ENCODE measurements around the gene SIM1. TPM values are rescaled to one million over a fixed set of nuclear protein-coding genes. Genes with fewer than 3 reads are reported as not detected.

The SIM1 gene
- total RNA-seq, 1 experiment from 2014 or later: not detected

- peaks cover 7% of the 10 kb centered on the region; the same call in 1 of the 2 replicates for H3K27me3 ChIP-seq (ENCODE audit: control insufficient read depth, insufficient read depth, low read length)
- intact Hi-C loops (cut with micrococcal nuclease; ENCODE audit: unreplicated experiment) (no loop called here), in situ Hi-C loops (cut with HindIII; ENCODE audit: low pct_unique_long_range_greater_than_20kb, low sequenced_read_pairs) (no loop called here)
- ATAC-seq (no peak), DNase-seq (ENCODE audit: low read depth, low spot score) (no peak)
- ChIA-PET POLR2A (no interaction called here), CTCF (no interaction called here)
- no peaks in the 10 kb centered on the region for H3K9me3 ChIP-seq (ENCODE audit: control insufficient read depth, insufficient read depth, low read depth, low read length)
- H3K27ac ChIP-seq (ENCODE audit: low read length): no peak overlapping the region
- no peaks in the 10 kb centered on the region for H3K36me3 ChIP-seq (ENCODE audit: control insufficient read depth, insufficient read depth, low read length)
- no TSS peak for BruUV-seq (replicated peaks)
- TF ChIP-seq POLR2AphosphoS5 (IDR thresholded peaks at IDR 0.05; ENCODE audit: low read depth, low read length) (no peak), SIN3A (IDR thresholded peaks at IDR 0.05; ENCODE audit: borderline replicate concordance, insufficient read depth, low read depth, low read length) (no peak), TCF7L2 (IDR thresholded peaks at IDR 0.05; ENCODE audit: low read depth, low read length) (no peak), REST (IDR thresholded peaks at IDR 0.05; ENCODE audit: insufficient read depth in 1 of 2, low read depth in 2 of 2, low read length in 1 of 2) (no peak), CTCF (IDR thresholded peaks at IDR 0.05) (no peak)
- no peak overlapping the region for H3K4me3 ChIP-seq (ENCODE audit: low read depth in 2 of 2, low read length in 2 of 2)
- H3K4me1 ChIP-seq (ENCODE audit: control insufficient read depth, insufficient read depth, low read length): peaks cover 6% of the 10 kb centered on the region
These were observed 5.7 kb downstream of the SIM1 start for GRCh38 chr6:100458841-100459591.

DNA sequence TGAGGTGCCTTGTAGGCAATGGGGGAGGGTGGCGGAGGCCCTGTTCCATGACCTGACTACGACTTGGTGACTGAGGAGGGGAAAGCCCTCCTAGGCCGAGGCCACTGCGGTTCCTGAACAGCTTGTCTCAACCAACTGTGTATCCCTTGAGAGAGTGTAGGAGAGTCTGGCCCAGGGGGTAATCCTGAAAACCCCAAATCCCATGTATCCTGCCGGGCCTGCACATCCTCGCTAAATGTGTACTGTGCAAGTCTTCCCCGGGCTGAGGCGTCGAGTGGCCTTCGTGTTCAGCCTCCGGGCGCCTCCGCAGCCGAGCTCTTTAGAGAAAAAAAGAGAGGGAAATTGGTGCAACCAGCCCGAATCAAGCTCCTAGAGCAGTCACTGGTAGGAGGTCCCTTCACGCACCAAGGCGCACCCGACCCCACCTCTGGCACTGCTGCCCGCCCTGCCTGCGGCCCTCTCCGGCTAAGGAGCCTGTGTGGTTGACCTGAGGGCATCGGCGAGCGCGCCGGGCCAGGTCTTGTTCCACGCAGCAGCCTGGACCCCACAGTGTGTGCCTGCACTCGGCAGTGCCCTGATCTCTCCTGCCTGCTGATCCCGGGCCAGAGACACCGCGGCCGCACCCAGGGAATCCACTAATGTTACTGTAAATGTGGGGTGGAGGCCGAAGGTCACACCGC is 7.3 kb downstream of the SIM1 start:
- no TSS peak for BruUV-seq (replicated peaks)
- intact Hi-C loops (cut with micrococcal nuclease; ENCODE audit: unreplicated experiment): no loop called here
- in situ Hi-C loops (cut with HindIII; ENCODE audit: low pct_unique_long_range_greater_than_20kb, low sequenced_read_pairs): no loop called here
- Histone ChIP-seq H3K4me1 (ENCODE audit: control insufficient read depth, insufficient read depth, low read length) (peaks cover 6% of the 10 kb centered on the region), H3K4me3 (ENCODE audit: low read depth in 2 of 2, low read length in 2 of 2) (no peak overlapping the region), H3K27ac (ENCODE audit: low read length) (no peak overlapping the region), H3K36me3 (ENCODE audit: control insufficient read depth, insufficient read depth, low read length) (no peaks in the 10 kb centered on the region), H3K27me3 (ENCODE audit: control insufficient read depth, insufficient read depth, low read length) (peaks cover 6% of the 10 kb centered on the region; the same call in 1 of the 2 replicates), H3K9me3 (ENCODE audit: control insufficient read depth, insufficient read depth, low read depth, low read length) (no peaks in the 10 kb centered on the region)
- ATAC-seq: no peak
- no peak for DNase-seq (ENCODE audit: low read depth, low spot score)
- ChIA-PET POLR2A (no interaction called here), CTCF (interaction anchor here (0.6 kb wide), 1 partner anchor 94 kb away, joined by 3 read pairs; no protein-coding TSS in a partner anchor)
- TF ChIP-seq REST (IDR thresholded peaks at IDR 0.05; ENCODE audit: insufficient read depth in 1 of 2, low read depth in 2 of 2, low read length in 1 of 2) (no peak), POLR2AphosphoS5 (IDR thresholded peaks at IDR 0.05; ENCODE audit: low read depth, low read length) (no peak), TCF7L2 (IDR thresholded peaks at IDR 0.05; ENCODE audit: low read depth, low read length) (no peak), SIN3A (IDR thresholded peaks at IDR 0.05; ENCODE audit: borderline replicate concordance, insufficient read depth, low read depth, low read length) (no peak), CTCF (IDR thresholded peaks at IDR 0.05) (no peak)

Data from Panc1 (cell line).